Pancreas (tissue), 10 donors: ENCODE results near the gene RBM5. TPM values are rescaled to one million over a fixed set of nuclear protein-coding genes. Genes with fewer than 3 reads are reported as not detected.
A peak's percentile ranks its signal among the peaks of the same experiment; 100 is the strongest.

Experiments used
- ATAC-seq, 4 donors: fragments of 200-7000 bp; cut with Tn5 transposase; one replicate each; pipeline versions ENCODE4 v1.8.0 to v1.9.1; 2020; ENCODE audit warnings: mild to moderate bottlenecking in 4 of 4, moderate library complexity in 4 of 4
- DNase-seq, 6 donors: peaks; one replicate each; pipeline ENCODE4 v3.0.0-alpha.2; 2020
- FAIRE-seq: peaks from 2 replicates; lab custom pipeline; 2012; peaks lifted over from hg19 to GRCh38; lab: Jason Lieb, UNC
- H3K27ac ChIP-seq, 4 donors: fragments of 200-600 bp; sonication (generic); 1 replicate in 3 of 4; 2 replicates in 1 of 4; pipeline versions ENCODE4 v1.5.0 to v1.8.0; 2020
- H3K27me3 ChIP-seq, 4 donors: fragments of 200-600 bp; one replicate each; pipeline ENCODE4 v1.8.0; 2021
- H3K36me3 ChIP-seq, 3 donors: fragments of 200-600 bp; sonication (generic) in 1 of 3; one replicate each; pipeline versions ENCODE4 v1.5.0 to v1.8.0; 2020 to 2021
- H3K4me1 ChIP-seq, 3 donors: fragments of 200-600 bp; one replicate each; pipeline ENCODE4 v1.8.0; 2021
- H3K4me3 ChIP-seq, 4 donors: fragments of 200-600 bp; sonication (generic) in 2 of 4; one replicate each; pipeline versions ENCODE4 v1.5.0 to v1.8.0; 2020 to 2021
- H3K9me3 ChIP-seq, 4 donors: fragments of 200-600 bp; one replicate each; pipeline ENCODE4 v1.8.0; 2021
- CTCF ChIP-seq, 4 donors: fragments of 200-600 bp; sonication (generic) in 3 of 4; IDR thresholded peaks; one replicate each; pipeline versions ENCODE4 v1.5.0 to v1.8.0; 2021; ENCODE audit warnings: antibody characterized with exemption in 4 of 4
- WGBS, 2 donors: extraction: QIAGEN DNeasy Blood & Tissue Kit; methylation state at CpG; one replicate each; pipeline ENCODE4 v1.1.7; 2013; 5-methylcytosine and 5-hydroxymethylcytosine counted together
- intact Hi-C, 3 donors: fragments of 100-400 bp; cut with DNase I; formaldehyde crosslinking; loops; one replicate each; pipeline versions ENCODE4 v1.11.1 to v1.14.2; 2022
- polyA plus RNA-seq, 2 donors: library from polyadenylated mRNA; stranded (reverse); fragments of 200-250 nt; gene quantifications; one replicate each; pipeline ENCODE4 v1.2.3, GENCODE V29; 2013
- total RNA-seq, 6 donors: library from RNA; stranded (reverse); fragmentation: NEBNext Ultra II Directional in 4 of 6; extraction: Animal tissue kit (Norgen Biotek cat#: 25700) in 4 of 6; gene quantifications; one replicate each; pipeline versions ENCODE4 v1.2.1 to v1.2.4, GENCODE V29; 2021 to 2023
- donor health status: healthy with polysubstance abuse.
- donor health status: DM: no; HTN: no; CAD: no; lungs with moderate emphysema.
- donor health status: DM: no; HTN: no; CAD: no.
- donor health status: control.
- donor health status: control.
- donor health status: Bipolar disorder and iron deficiency.
- donor health status: DM: yes; HTN: yes; CAD: no.
- donor health status: DM: no; HTN: no; CAD: no.
- donor health status: DM: no; HTN: no; CAD: no.
- donor health status: DM: yes; HTN: yes; CAD: no.

RBM5 gene
- total and polyA plus RNA-seq, 8 donors, result 42.5 to 186 (median 69.6) TPM

GRCh38 chr3:50160561-50160983 lies 71.9 kb downstream of the RBM5 start:
- peaks cover 0 to 7% (median 0%) of the 10 kb centered on the region in 3 donors for H3K4me1 ChIP-seq
- WGBS, 2 donors, result 73 to 74% methylated on average over 7 of the region's 7 CpGs
- H3K9me3 ChIP-seq, result no peaks in the 10 kb centered on the region
- ATAC-seq (no peak), DNase-seq (peak in 1 of 6 donors; percentile 60), FAIRE-seq (no peak)
- H3K36me3 ChIP-seq, result no peaks in the 10 kb centered on the region
- H3K4me3 ChIP-seq, result no peak overlapping the region
- TF ChIP-seq CTCF (IDR thresholded peaks at IDR 0.05), result no peak
- intact Hi-C loops, result no loop called here
- no peak overlapping the region for H3K27ac ChIP-seq
- H3K27me3 ChIP-seq, result no peaks in the 10 kb centered on the region

DNA sequence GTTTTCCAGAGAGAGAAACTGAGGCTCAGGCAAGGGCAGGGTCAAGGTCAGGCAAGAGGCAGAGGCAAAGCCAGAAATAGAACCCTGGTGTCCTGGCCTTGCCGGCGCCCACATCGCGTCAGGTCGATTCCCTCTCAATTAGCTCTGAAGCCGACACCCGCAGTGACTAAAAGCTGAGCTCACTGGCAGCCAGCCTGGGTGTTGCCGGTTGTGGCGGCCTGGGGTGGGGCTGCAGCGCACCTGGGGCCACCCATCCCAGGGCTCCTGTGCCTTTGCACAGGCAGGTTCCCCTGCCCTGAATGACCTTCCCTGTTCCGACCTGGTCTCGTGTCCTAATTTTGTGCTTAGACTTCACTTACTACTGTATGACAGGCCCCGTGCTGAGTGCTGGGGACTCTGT lies 72.6 kb downstream of the RBM5 start:
- no peaks in the 10 kb centered on the region for H3K27me3 ChIP-seq
- FAIRE-seq, result no peak
- no peak overlapping the region for H3K4me3 ChIP-seq
- H3K27ac ChIP-seq, result no peak overlapping the region
- no peaks in the 10 kb centered on the region for H3K9me3 ChIP-seq
- 79 to 82% methylated on average over 13 of the region's 13 CpGs for whole genome bisulfite sequencing, 2 donors
- intact Hi-C loops, result no loop called here
- no peaks in the 10 kb centered on the region for H3K36me3 ChIP-seq
- DNase-seq, result peak in 1 of 6 donors; percentile 42
- peaks cover 0 to 5% (median 0%) of the 10 kb centered on the region in 3 donors for H3K4me1 ChIP-seq
- TF ChIP-seq CTCF (IDR thresholded peaks at IDR 0.05), result no peak
- ATAC-seq, result peak in 1 of 4 donors; percentile 28

- Histone ChIP-seq H3K4me3 (no peak overlapping the region), H3K27me3 (no peaks in the 10 kb centered on the region), H3K36me3 (no peaks in the 10 kb centered on the region), H3K27ac (no peak overlapping the region), H3K9me3 (no peaks in the 10 kb centered on the region), H3K4me1 (peaks cover 0 to 5% (median 0%) of the 10 kb centered on the region in 3 donors)
- FAIRE-seq (no peak), ATAC-seq (no peak), DNase-seq (peak in 1 of 6 donors; percentile 35)
- intact Hi-C loops, result no loop called here
- TF ChIP-seq CTCF (IDR thresholded peaks at IDR 0.05), result no peak
- WGBS, 2 donors, result 80 to 83% methylated on average over 5 of the region's 5 CpGs
These were observed 73.5 kb downstream of the RBM5 start for GRCh38 chr3:50162034-50162883.

- ATAC-seq (peak in 3 of 4 donors; percentile 32 to 77 (median 51)), DNase-seq (peak in 5 of 6 donors; percentile 38 to 78 (median 57)), FAIRE-seq (no peak)
- intact Hi-C loops, result no loop called here
- 52 to 62% methylated on average over 8 of the region's 8 CpGs for WGBS, 2 donors
- Histone ChIP-seq H3K36me3 (no peaks in the 10 kb centered on the region), H3K4me3 (no peak overlapping the region), H3K27me3 (no peaks in the 10 kb centered on the region), H3K9me3 (no peaks in the 10 kb centered on the region), H3K27ac (no peak overlapping the region), H3K4me1 (peaks cover 0 to 5% (median 0%) of the 10 kb centered on the region in 3 donors)
- TF ChIP-seq CTCF (IDR thresholded peaks at IDR 0.05), result no peak
These were observed 75.1 kb downstream of the RBM5 start for GRCh38 chr3:50163572-50164455.
